ENCODE results near the gene DCAF17. TPM values are rescaled to one million over a fixed set of nuclear protein-coding genes. Genes with fewer than 3 reads are reported as not detected.

The DCAF17 gene
- total and polyA plus RNA-seq, 7 donors, result 3.1 to 10.8 (median 7.5) TPM

- no peaks in the 10 kb centered on the region for H3K36me3 ChIP-seq (ENCODE audit: insufficient read depth in 1 of 2, low read depth in 1 of 2)
- no peak overlapping the region for H3K27ac ChIP-seq
- H3K4me1 ChIP-seq, result no peaks in the 10 kb centered on the region
- no peak overlapping the region for H3K4me3 ChIP-seq
- TF ChIP-seq CTCF (IDR thresholded peaks at IDR 0.05), result no peak
- no peaks in the 10 kb centered on the region for H3K27me3 ChIP-seq (ENCODE audit: insufficient read depth in 3 of 3, low read length in 2 of 3)
- H3K9me3 ChIP-seq, result no peaks in the 10 kb centered on the region
- DNase-seq, result no peak
- intact Hi-C loops (cut with DNase I), result no loop called here
- WGBS, 3 donors, result 95% methylated on average over 1 of the region's 1 CpG
- no peak for ATAC-seq
Observed at GRCh38 chr2:171389780-171390179, 44.2 kb upstream of the DCAF17 start.

DNA sequence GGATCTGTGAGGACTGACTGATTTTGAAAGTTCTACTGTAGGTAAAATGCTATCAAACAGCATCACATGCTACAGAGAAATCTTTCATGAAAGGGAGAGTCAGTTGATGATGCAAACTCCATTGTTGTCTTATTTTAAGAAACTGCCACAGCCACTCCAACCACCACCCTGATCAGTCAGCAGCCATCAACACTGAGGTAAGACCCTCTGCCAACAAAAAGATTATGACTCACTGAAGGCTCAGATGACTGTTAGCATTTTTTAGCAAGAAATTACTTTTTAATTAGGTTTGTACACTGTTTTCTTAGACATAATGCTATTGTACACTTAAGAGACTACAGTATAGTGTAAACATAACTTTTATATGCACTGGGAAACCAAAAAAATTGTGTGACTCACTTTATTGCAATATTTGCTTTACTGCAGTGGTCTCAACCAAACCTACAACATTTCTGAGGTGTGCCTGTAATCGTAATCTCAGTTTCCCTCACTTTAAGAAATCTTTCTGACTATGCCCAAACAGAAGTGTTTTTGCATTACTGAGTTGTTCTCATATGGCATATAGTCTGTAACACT lies 43.0 kb upstream of the DCAF17 start:
- Histone ChIP-seq H3K27me3 (ENCODE audit: insufficient read depth in 3 of 3, low read length in 2 of 3) (no peaks in the 10 kb centered on the region), H3K9me3 (no peaks in the 10 kb centered on the region), H3K4me3 (no peak overlapping the region), H3K4me1 (no peaks in the 10 kb centered on the region), H3K36me3 (ENCODE audit: insufficient read depth in 1 of 2, low read depth in 1 of 2) (no peaks in the 10 kb centered on the region), H3K27ac (no peak overlapping the region)
- no peak for ATAC-seq
- intact Hi-C loops (cut with DNase I), result no loop called here
- no peak for TF ChIP-seq CTCF (IDR thresholded peaks at IDR 0.05)
- WGBS, 3 donors, result 96 to 100% (median 98%) methylated on average over 1 of the region's 1 CpG
- DNase-seq, result no peak

DNA sequence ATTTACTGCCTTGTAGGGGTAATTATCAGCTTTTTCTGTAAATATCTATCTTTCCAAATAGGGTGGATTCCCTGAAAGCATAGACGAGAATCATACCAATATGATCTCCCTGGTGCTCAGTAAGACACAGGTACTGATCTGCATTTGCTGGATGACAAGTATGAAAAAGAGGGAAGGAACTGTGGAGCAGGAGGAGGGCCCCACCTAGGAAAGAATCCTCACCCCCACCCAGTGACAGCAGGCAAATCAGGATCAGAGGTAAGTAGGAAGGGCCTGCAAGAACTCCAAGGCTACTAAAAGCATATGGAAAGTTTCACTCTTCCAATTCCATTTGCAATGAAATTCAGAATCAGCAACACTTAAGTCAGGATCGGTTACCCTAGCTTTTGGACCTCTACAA lies 42.5 kb upstream of the DCAF17 start:
- Histone ChIP-seq H3K4me1 (no peaks in the 10 kb centered on the region), H3K9me3 (no peaks in the 10 kb centered on the region), H3K27ac (no peak overlapping the region), H3K36me3 (ENCODE audit: insufficient read depth in 1 of 2, low read depth in 1 of 2) (no peaks in the 10 kb centered on the region), H3K4me3 (no peak overlapping the region), H3K27me3 (ENCODE audit: insufficient read depth in 3 of 3, low read length in 2 of 3) (no peaks in the 10 kb centered on the region)
- 64 to 82% (median 67%) methylated on average over 2 of the region's 2 CpGs for WGBS, 3 donors
- intact Hi-C loops (cut with DNase I), result no loop called here
- TF ChIP-seq CTCF (IDR thresholded peaks at IDR 0.05), result no peak
- no peak for DNase-seq
- ATAC-seq, result no peak

GRCh38 chr2:171393487-171393886 lies 40.5 kb upstream of the DCAF17 start:
- no peak overlapping the region for H3K27ac ChIP-seq
- intact Hi-C loops (cut with DNase I), result no loop called here
- no peaks in the 10 kb centered on the region for H3K9me3 ChIP-seq
- H3K27me3 ChIP-seq (ENCODE audit: insufficient read depth in 3 of 3, low read length in 2 of 3), result no peaks in the 10 kb centered on the region
- H3K4me3 ChIP-seq, result no peak overlapping the region
- WGBS, 3 donors, result 98 to 100% (median 100%) methylated on average over 1 of the region's 1 CpG
- no peaks in the 10 kb centered on the region for H3K4me1 ChIP-seq
- H3K36me3 ChIP-seq (ENCODE audit: insufficient read depth in 1 of 2, low read depth in 1 of 2), result no peaks in the 10 kb centered on the region
- ATAC-seq (no peak), DNase-seq (no peak)
- TF ChIP-seq CTCF (IDR thresholded peaks at IDR 0.05), result no peak

DNA sequence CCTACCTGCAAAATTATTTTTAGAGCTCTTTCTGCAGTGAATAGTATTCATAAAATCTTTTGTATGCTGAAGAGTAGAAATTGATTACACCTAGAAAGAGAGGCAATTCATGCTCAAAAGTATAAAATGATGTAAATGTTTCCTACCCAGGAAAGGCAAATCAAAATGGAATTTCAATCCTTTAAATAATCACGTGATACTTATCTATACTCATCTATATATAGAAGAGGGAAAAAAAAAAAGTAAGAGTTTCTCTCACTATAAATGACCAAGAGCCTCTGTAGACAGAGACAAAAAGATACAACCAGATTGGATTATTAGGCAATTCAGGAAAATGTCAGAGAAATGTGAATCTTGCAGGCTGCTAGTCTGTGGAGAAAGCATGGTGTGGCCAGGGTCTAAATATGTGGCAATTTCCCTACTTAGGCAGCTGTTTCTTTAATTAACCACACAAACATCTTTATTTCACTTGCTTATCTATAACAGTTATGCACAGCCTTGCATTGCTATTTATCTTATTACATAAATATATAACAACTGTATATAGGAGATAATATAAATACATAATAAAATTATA lies 39.8 kb upstream of the DCAF17 start:
- no peaks in the 10 kb centered on the region for H3K36me3 ChIP-seq (ENCODE audit: insufficient read depth in 1 of 2, low read depth in 1 of 2)
- no peak overlapping the region for H3K4me3 ChIP-seq
- intact Hi-C loops (cut with DNase I), result no loop called here
- H3K27ac ChIP-seq, result no peak overlapping the region
- no peaks in the 10 kb centered on the region for H3K4me1 ChIP-seq
- ATAC-seq (no peak), DNase-seq (no peak)
- WGBS, 3 donors, result 60 to 80% (median 64%) methylated on average over 1 of the region's 1 CpG
- H3K27me3 ChIP-seq (ENCODE audit: insufficient read depth in 3 of 3, low read length in 2 of 3), result no peaks in the 10 kb centered on the region
- TF ChIP-seq CTCF (IDR thresholded peaks at IDR 0.05), result no peak
- no peaks in the 10 kb centered on the region for H3K9me3 ChIP-seq
